Measurements from ENCODE around the gene MYBPC3. TPM values are rescaled to one million over a fixed set of nuclear protein-coding genes. Genes with fewer than 3 reads are reported as not detected.
"Not testable (repeated sequence)": the region's sequence is repeated elsewhere in the genome, so short reads cannot be mapped to it uniquely, and the experiment has no call there.

The MYBPC3 gene
- total and polyA plus RNA-seq, 12 donors, result 0.54 to 5.8 (median 2.0) TPM

GRCh38 chr11:47338396-47339241 is 13.9 kb downstream of the MYBPC3 start:
- intact Hi-C loops (cut with DNase I), result no loop called here
- Histone ChIP-seq H3K27ac (no peak overlapping the region), H3K36me3 (replicated peaks in 1 of 2) (no peaks in the 10 kb centered on the region), H3K4me3 (no peak overlapping the region), H3K4me1 (replicated peaks in 1 of 2) (no peaks in the 10 kb centered on the region), H3K9me3 (replicated peaks in 1 of 3) (no peaks in the 10 kb centered on the region), H3K27me3 (no peaks in the 10 kb centered on the region)
- no peak for DNase-seq
- TF ChIP-seq CTCF (IDR thresholded peaks at IDR 0.05) (no peak), POLR2A (IDR thresholded peaks at IDR 0.05) (no peak)
- WGBS, 4 donors, result 87 to 90% (median 87%) methylated on average over 14 to 27 of the region's 27 CpGs

GRCh38 chr11:47337229-47337924 is 15.1 kb downstream of the MYBPC3 start:
- H3K4me1 ChIP-seq (replicated peaks in 1 of 2), result no peaks in the 10 kb centered on the region
- intact Hi-C loops (cut with DNase I), result no loop called here
- H3K27ac ChIP-seq, result no peak overlapping the region
- no peaks in the 10 kb centered on the region for H3K9me3 ChIP-seq (replicated peaks in 1 of 3)
- H3K4me3 ChIP-seq, result no peak overlapping the region
- no peak for DNase-seq
- no peaks in the 10 kb centered on the region for H3K27me3 ChIP-seq
- TF ChIP-seq POLR2A (IDR thresholded peaks at IDR 0.05) (no peak), CTCF (IDR thresholded peaks at IDR 0.05) (no peak)
- H3K36me3 ChIP-seq (replicated peaks in 1 of 2), result no peaks in the 10 kb centered on the region
- WGBS, 4 donors, result 91 to 93% (median 92%) methylated on average over 34 of the region's 34 CpGs

GRCh38 chr11:47336595-47336994 is 15.9 kb downstream of the MYBPC3 start:
- no peak for TF ChIP-seq CTCF (IDR thresholded peaks at IDR 0.05)
- no peak for TF ChIP-seq POLR2A (IDR thresholded peaks at IDR 0.05)
- Histone ChIP-seq H3K27me3 (no peaks in the 10 kb centered on the region), H3K4me1 (replicated peaks in 1 of 2) (no peaks in the 10 kb centered on the region), H3K36me3 (replicated peaks in 1 of 2) (no peaks in the 10 kb centered on the region), H3K9me3 (replicated peaks in 1 of 3) (no peaks in the 10 kb centered on the region), H3K27ac (no peak overlapping the region), H3K4me3 (no peak overlapping the region)
- WGBS, 4 donors, result 89 to 92% (median 90%) methylated on average over 4 of the region's 4 CpGs
- intact Hi-C loops (cut with DNase I), result no loop called here
- DNase-seq, result no peak

- Histone ChIP-seq H3K4me1 (replicated peaks in 1 of 2) (no peaks in the 10 kb centered on the region), H3K27ac (no peak overlapping the region), H3K27me3 (no peaks in the 10 kb centered on the region), H3K4me3 (no peak overlapping the region), H3K36me3 (replicated peaks in 1 of 2) (no peaks in the 10 kb centered on the region), H3K9me3 (replicated peaks in 1 of 3) (no peaks in the 10 kb centered on the region)
- TF ChIP-seq CTCF (IDR thresholded peaks at IDR 0.05) (no peak), POLR2A (IDR thresholded peaks at IDR 0.05) (no peak)
- no peak for DNase-seq
- intact Hi-C loops (cut with DNase I), result no loop called here
- WGBS, 4 donors, result 85 to 100% (median 86%) methylated on average over 1 to 9 of the region's 9 CpGs
Measured at GRCh38 chr11:47335733-47336132, 16.8 kb downstream of the MYBPC3 start.

- DNase-seq; H3K27me3 ChIP-seq; H3K4me1 ChIP-seq (replicated peaks in 1 of 2); H3K36me3 ChIP-seq (replicated peaks in 1 of 2); intact Hi-C loops (cut with DNase I); H3K9me3 ChIP-seq (replicated peaks in 1 of 3); H3K4me3 ChIP-seq; H3K27ac ChIP-seq: not testable (repeated sequence)
- WGBS, 4 donors, result 94 to 97% (median 96%) methylated on average over 9 to 16 of the region's 16 CpGs
Measured at GRCh38 chr11:47334699-47335411, 17.6 kb downstream of the MYBPC3 start.
